A549 (cell line): Measurements from ENCODE around the gene FBXL4. TPM values are rescaled to one million over a fixed set of nuclear protein-coding genes. Genes with fewer than 3 reads are reported as not detected.

Experiments
- ATAC-seq, 2 experiments: fragments of 200-7000 bp in 1 of 2; fragments of >200 bp in 1 of 2; cut with Nextera tagmentation in 1 of 2; cut with Tn5 transposase in 1 of 2; 3 replicates each; pipeline versions ENCODE4 v1.8.0 to v1.9.1; 2018 to 2020; ENCODE audit warnings: mild to moderate bottlenecking in 1 of 2, moderate library complexity in 1 of 2
- CTCF ChIA-PET: fragments of 300-600 bp; sonication (Branson Sonifier 250); formaldehyde crosslinking; extraction: SDS; loops from one replicate; lab custom pipeline; 2021; ENCODE audit warnings: antibody characterized with exemption, inconsistent platforms; lab: Yijun Ruan, JAX
- POLR2A ChIA-PET: fragments of 350-600 bp; formaldehyde crosslinking; extraction: SDS; loops from one replicate; lab custom pipeline; 2021; ENCODE audit warnings: antibody characterized with exemption, inconsistent platforms; lab: Yijun Ruan, JAX
- DNase-seq, 2 experiments: peaks; one replicate each; pipeline versions ENCODE4 v3.0.0 to v3.0.0-alpha.2; 2011 to 2016; ENCODE audit warnings: low read depth in 1 of 2, low spot score in 1 of 2
- FAIRE-seq: peaks from 2 replicates; lab custom pipeline; 2011; peaks lifted over from hg19 to GRCh38; lab: Jason Lieb, UNC
- H3K27ac ChIP-seq, 2 experiments: fragments of >200 bp; sonication (Bioruptor Twin); formaldehyde crosslinking; 3 replicates each; pipeline ENCODE4 v1.5.1; 2016 to 2017
- H3K4me1 ChIP-seq: fragments of >200 bp; sonication (Bioruptor Twin); formaldehyde crosslinking; 3 replicates; pipeline ENCODE4 v1.6.1; 2016
- H3K4me2 ChIP-seq: fragments of >200 bp; sonication (Bioruptor Twin); formaldehyde crosslinking; 3 replicates; pipeline ENCODE4 v1.6.1; 2016
- H3K4me3 ChIP-seq: fragments of >200 bp; sonication (Bioruptor Twin); formaldehyde crosslinking; 3 replicates; pipeline ENCODE4 v1.5.1; 2016
- H3K9me3 ChIP-seq: fragments of >200 bp; sonication (Bioruptor Twin); formaldehyde crosslinking; 3 replicates; pipeline ENCODE4 v1.6.1; 2016
- CBX8 ChIP-seq: fragments of 200-600 bp; sonication (generic); IDR thresholded peaks from 2 replicates; pipeline ENCODE4 v1.6.1; 2016
- CHD2 ChIP-seq: fragments of 150-350 bp; IDR thresholded peaks from 2 replicates; pipeline ENCODE4 v1.6.1; 2014; ENCODE audit warnings: low read length; ENCODE audit not compliant: partially characterized antibody
- EHMT2 ChIP-seq: fragments of 200-600 bp; sonication (generic); IDR thresholded peaks from 2 replicates; pipeline ENCODE4 v1.6.1; 2016; ENCODE audit warnings: antibody characterized with exemption, low read depth, mild to moderate bottlenecking, moderate library complexity
- ESRRA ChIP-seq: fragments of 150-350 bp; IDR thresholded peaks from 2 replicates; pipeline ENCODE4 v1.6.1; 2014; ENCODE audit warnings: mild to moderate bottlenecking, low read length, borderline replicate concordance
- FOSL2 ChIP-seq, 2 experiments: fragments of 450-650 bp in 1 of 2; fragments of >200 bp in 1 of 2; sonication (Bioruptor Twin) in 1 of 2; formaldehyde crosslinking; IDR thresholded peaks; 2 replicates each; pipeline versions ENCODE4 v1.5.0 to v1.6.1; 2016 to 2020; ENCODE audit warnings: mild to moderate bottlenecking in 1 of 2, moderate library complexity in 1 of 2
- HOXB5 ChIP-seq: fragments of 250-450 bp; sonication (Bioruptor Pico); IDR thresholded peaks from 2 replicates; pipeline ENCODE4 v1.5.0; 2020; ENCODE audit warnings: mild to moderate bottlenecking, moderate library complexity
- JUN ChIP-seq, 2 experiments: fragments of >200 bp; sonication (Bioruptor Twin); formaldehyde crosslinking; IDR thresholded peaks; 2 replicates in 1 of 2; 3 replicates in 1 of 2; pipeline ENCODE4 v1.6.1; 2016 to 2017
- KDM1A ChIP-seq: fragments of 200-600 bp; sonication (generic); IDR thresholded peaks from 2 replicates; pipeline ENCODE4 v1.6.1; 2016; ENCODE audit warnings: low read depth, mild to moderate bottlenecking
- KDM5A ChIP-seq: fragments of 200-600 bp; sonication (generic); IDR thresholded peaks from 2 replicates; pipeline ENCODE4 v1.6.1; 2016; ENCODE audit warnings: antibody characterized with exemption, mild to moderate bottlenecking
- MAFK ChIP-seq: fragments of 450-650 bp; IDR thresholded peaks from 2 replicates; pipeline ENCODE4 v1.6.1; 2014; ENCODE audit not compliant: partially characterized antibody
- MYC ChIP-seq: IDR thresholded peaks from 2 replicates; pipeline ENCODE4 v1.6.1; 2012; ENCODE audit warnings: mild to moderate bottlenecking, inconsistent platforms, low read length, improper control_type of control experiment, borderline replicate concordance
- RAD21 ChIP-seq, 2 experiments: fragments of >200 bp in 1 of 2; sonication (Bioruptor Twin) in 1 of 2; formaldehyde crosslinking in 1 of 2; IDR thresholded peaks in 1 of 2; conservative IDR thresholded peaks in 1 of 2; 2 replicates in 1 of 2; 3 replicates in 1 of 2; pipeline ENCODE4 v1.6.1; 2012 to 2018; ENCODE audit warnings: inconsistent platforms in 1 of 2
- RARB ChIP-seq: fragments of 250-450 bp; sonication (Bioruptor Pico); IDR thresholded peaks from 2 replicates; pipeline ENCODE4 v1.8.0; 2021; ENCODE audit warnings: mild to moderate bottlenecking, moderate library complexity
- RNF2 ChIP-seq: fragments of 200-600 bp; sonication (generic); IDR thresholded peaks from 2 replicates; pipeline ENCODE4 v1.6.1; 2016; ENCODE audit warnings: low read depth, mild to moderate bottlenecking, antibody characterized with exemption, moderate library complexity, borderline replicate concordance
- SMC3 ChIP-seq: fragments of >200 bp; sonication (Bioruptor Twin); formaldehyde crosslinking; IDR thresholded peaks from 3 replicates; pipeline ENCODE4 v1.6.1; 2018; ENCODE audit warnings: inconsistent platforms
- SREBF2 ChIP-seq: fragments of 450-650 bp; IDR thresholded peaks from 2 replicates; pipeline ENCODE4 v1.6.1; 2014; ENCODE audit warnings: mild to moderate bottlenecking, moderate library complexity
- ZNF302 ChIP-seq: fragments of 250-450 bp; sonication (Bioruptor Pico); IDR thresholded peaks from 2 replicates; pipeline ENCODE4 v1.9.0; 2021; ENCODE audit warnings: inconsistent platforms, mild to moderate bottlenecking, moderate library complexity
- WGBS: methylation state at CpG from one replicate; pipeline ENCODE4 v1.1.6; 2017; ENCODE audit errors: missing lambda C conversion rate; 5-methylcytosine and 5-hydroxymethylcytosine counted together
- polyA plus RNA-seq, 4 experiments: library from polyadenylated mRNA; depleted of rRNA in 3 of 4; stranded (reverse); fragments of >200 nt; fragmentation: RNase III in 1 of 4; extraction: RNeasy Plus Mini Kit Qiagen cat#74134 plus additional on column Dnase treatment in 1 of 4; gene quantifications; 2 replicates in 3 of 4; 3 replicates in 1 of 4; pipeline ENCODE4 v1.2.3, GENCODE V29; 2011 to 2017
- TF ChIP-seq, protein P1 (sequence below): IDR thresholded peaks from 2 replicates; pipeline ENCODE4 v1.6.1; 2012
- TF ChIP-seq, protein P2 (sequence below): fragments of 450-650 bp; IDR thresholded peaks from 2 replicates; pipeline ENCODE4 v1.6.1; 2014; ENCODE audit warnings: antibody characterized with exemption
- TF ChIP-seq, protein P3 (sequence below): fragments of 200-600 bp; sonication (generic); IDR thresholded peaks from 2 replicates; pipeline ENCODE4 v1.6.1; 2016; ENCODE audit warnings: antibody characterized with exemption, mild to moderate bottlenecking, moderate library complexity

Gene FBXL4
- polyA plus RNA-seq, 2 of the 4 experiments (the other 2 are of a cell fraction), result 6.5 to 21.6 TPM

- no peak overlapping the region for H3K27ac ChIP-seq
- no peak for DNase-seq
- FAIRE-seq, result no peak
- H3K4me3 ChIP-seq, result no peak overlapping the region
- no peaks in the 10 kb centered on the region for H3K9me3 ChIP-seq
- ChIA-PET POLR2A (no interaction called here), CTCF (no interaction called here)
- no peak overlapping the region for H3K4me2 ChIP-seq
- no peak for ATAC-seq
- no peaks in the 10 kb centered on the region for H3K4me1 ChIP-seq
- TF ChIP-seq CHD2 (no peak), EHMT2 (no peak), ESRRA (no peak), MAFK (no peak), MYC (no peak), KDM5A (no peak), FOSL2 (IDR thresholded peaks at IDR 0.05) (no peak), FOSL2 (CRISPR knock-in tag; IDR thresholded peaks at IDR 0.05) (no peak), RARB (CRISPR knock-in tag) (no peak), CBX8 (no peak), RNF2 (no peak), HOXB5 (CRISPR knock-in tag) (no peak), JUN (IDR thresholded peaks at IDR 0.05) (no peak), KDM1A (no peak), ZNF302 (no peak), SREBF2 (no peak), SMC3 (no peak)
- TF ChIP-seq, protein P1, sequence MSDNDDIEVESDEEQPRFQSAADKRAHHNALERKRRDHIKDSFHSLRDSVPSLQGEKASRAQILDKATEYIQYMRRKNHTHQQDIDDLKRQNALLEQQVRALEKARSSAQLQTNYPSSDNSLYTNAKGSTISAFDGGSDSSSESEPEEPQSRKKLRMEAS, result no peak
- TF ChIP-seq, protein P2, sequence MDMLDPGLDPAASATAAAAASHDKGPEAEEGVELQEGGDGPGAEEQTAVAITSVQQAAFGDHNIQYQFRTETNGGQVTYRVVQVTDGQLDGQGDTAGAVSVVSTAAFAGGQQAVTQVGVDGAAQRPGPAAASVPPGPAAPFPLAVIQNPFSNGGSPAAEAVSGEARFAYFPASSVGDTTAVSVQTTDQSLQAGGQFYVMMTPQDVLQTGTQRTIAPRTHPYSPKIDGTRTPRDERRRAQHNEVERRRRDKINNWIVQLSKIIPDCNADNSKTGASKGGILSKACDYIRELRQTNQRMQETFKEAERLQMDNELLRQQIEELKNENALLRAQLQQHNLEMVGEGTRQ, result no peak
Measured at GRCh38 chr6:98927534-98927933, 20.2 kb downstream of the FBXL4 start.

DNA sequence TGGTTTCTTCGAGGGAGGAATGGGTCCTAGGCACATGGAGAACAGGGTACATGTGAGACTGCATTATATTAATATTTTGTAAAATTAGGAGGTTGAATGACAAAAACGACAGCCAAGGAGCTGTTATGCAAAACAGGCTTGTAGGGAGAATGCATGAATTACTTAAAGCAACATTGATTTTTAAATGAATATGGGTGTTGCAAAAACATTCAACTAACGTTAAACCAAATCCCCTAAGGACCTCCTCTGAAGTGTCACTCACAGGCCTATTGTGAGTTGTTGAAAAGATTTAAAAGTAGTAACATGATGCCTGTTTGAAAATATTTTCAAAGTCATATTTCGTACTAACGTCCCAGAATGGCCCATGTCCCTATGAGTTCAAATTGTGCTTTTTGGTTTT lies 21.9 kb downstream of the FBXL4 start:
- ChIA-PET CTCF (no interaction called here), POLR2A (no interaction called here)
- Histone ChIP-seq H3K4me3 (no peak overlapping the region), H3K27ac (no peak overlapping the region), H3K4me1 (no peaks in the 10 kb centered on the region), H3K4me2 (no peak overlapping the region), H3K9me3 (no peaks in the 10 kb centered on the region)
- DNase-seq (no peak), FAIRE-seq (no peak), ATAC-seq (no peak)
- TF ChIP-seq SREBF2 (no peak), RAD21 (conservative IDR thresholded peaks at IDR 0.05 in 1 of 2, IDR thresholded peaks at IDR 0.05 in 1 of 2) (no peak)
- 82% methylated on average over 5 of the region's 5 CpGs for WGBS

DNA sequence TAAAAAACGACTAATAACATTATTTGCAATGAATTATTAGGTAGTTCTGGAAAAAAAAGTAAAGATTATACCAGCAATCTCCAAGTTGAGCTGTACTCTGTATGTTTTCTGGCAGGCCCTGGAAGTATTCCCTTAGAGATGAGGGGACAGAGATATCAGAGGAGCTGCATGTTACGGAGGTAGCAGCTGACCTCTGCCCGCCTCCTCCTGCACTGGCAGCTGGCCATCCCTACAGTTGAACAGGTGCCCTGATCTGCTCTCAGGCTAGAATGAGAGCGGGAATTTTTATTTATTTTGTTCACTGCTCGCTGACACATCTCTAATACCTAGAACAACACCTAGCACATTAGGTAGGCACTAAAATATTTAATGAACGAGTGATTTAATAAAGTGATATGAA lies 23.1 kb downstream of the FBXL4 start:
- POLR2A ChIA-PET, result no interaction called here
- Histone ChIP-seq H3K4me2 (no peak overlapping the region), H3K4me1 (no peaks in the 10 kb centered on the region), H3K27ac (no peak overlapping the region), H3K4me3 (no peak overlapping the region), H3K9me3 (no peaks in the 10 kb centered on the region)
- no peak for TF ChIP-seq RARB (CRISPR knock-in tag)
- TF ChIP-seq, protein P3, sequence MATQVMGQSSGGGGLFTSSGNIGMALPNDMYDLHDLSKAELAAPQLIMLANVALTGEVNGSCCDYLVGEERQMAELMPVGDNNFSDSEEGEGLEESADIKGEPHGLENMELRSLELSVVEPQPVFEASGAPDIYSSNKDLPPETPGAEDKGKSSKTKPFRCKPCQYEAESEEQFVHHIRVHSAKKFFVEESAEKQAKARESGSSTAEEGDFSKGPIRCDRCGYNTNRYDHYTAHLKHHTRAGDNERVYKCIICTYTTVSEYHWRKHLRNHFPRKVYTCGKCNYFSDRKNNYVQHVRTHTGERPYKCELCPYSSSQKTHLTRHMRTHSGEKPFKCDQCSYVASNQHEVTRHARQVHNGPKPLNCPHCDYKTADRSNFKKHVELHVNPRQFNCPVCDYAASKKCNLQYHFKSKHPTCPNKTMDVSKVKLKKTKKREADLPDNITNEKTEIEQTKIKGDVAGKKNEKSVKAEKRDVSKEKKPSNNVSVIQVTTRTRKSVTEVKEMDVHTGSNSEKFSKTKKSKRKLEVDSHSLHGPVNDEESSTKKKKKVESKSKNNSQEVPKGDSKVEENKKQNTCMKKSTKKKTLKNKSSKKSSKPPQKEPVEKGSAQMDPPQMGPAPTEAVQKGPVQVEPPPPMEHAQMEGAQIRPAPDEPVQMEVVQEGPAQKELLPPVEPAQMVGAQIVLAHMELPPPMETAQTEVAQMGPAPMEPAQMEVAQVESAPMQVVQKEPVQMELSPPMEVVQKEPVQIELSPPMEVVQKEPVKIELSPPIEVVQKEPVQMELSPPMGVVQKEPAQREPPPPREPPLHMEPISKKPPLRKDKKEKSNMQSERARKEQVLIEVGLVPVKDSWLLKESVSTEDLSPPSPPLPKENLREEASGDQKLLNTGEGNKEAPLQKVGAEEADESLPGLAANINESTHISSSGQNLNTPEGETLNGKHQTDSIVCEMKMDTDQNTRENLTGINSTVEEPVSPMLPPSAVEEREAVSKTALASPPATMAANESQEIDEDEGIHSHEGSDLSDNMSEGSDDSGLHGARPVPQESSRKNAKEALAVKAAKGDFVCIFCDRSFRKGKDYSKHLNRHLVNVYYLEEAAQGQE, result no peak
- no peak for TF ChIP-seq RNF2
- 85% methylated on average over 6 of the region's 6 CpGs for WGBS
- FAIRE-seq, result no peak
- no peak for ATAC-seq
- CTCF ChIA-PET, result no interaction called here
- DNase-seq, result no peak
